A549 (cell line): ENCODE results near the gene MGAT3. TPM values are rescaled to one million over a fixed set of nuclear protein-coding genes. Genes with fewer than 3 reads are reported as not detected.

Experiments used
- ATAC-seq, 2 experiments: fragments of 200-7000 bp in 1 of 2; fragments of >200 bp in 1 of 2; cut with Nextera tagmentation in 1 of 2; cut with Tn5 transposase in 1 of 2; 3 replicates each; pipeline versions ENCODE4 v1.8.0 to v1.9.1; 2018 to 2020; ENCODE audit warnings: mild to moderate bottlenecking in 1 of 2, moderate library complexity in 1 of 2
- CTCF ChIA-PET: fragments of 300-600 bp; sonication (Branson Sonifier 250); formaldehyde crosslinking; extraction: SDS; loops from one replicate; lab custom pipeline; 2021; ENCODE audit warnings: antibody characterized with exemption, inconsistent platforms; lab: Yijun Ruan, JAX
- POLR2A ChIA-PET: fragments of 350-600 bp; formaldehyde crosslinking; extraction: SDS; loops from one replicate; lab custom pipeline; 2021; ENCODE audit warnings: antibody characterized with exemption, inconsistent platforms; lab: Yijun Ruan, JAX
- DNase-seq, 2 experiments: peaks; one replicate each; pipeline versions ENCODE4 v3.0.0 to v3.0.0-alpha.2; 2011 to 2016; ENCODE audit warnings: low read depth in 1 of 2, low spot score in 1 of 2
- FAIRE-seq: peaks from 2 replicates; lab custom pipeline; 2011; peaks lifted over from hg19 to GRCh38; lab: Jason Lieb, UNC
- H3K27ac ChIP-seq, 2 experiments: fragments of >200 bp; sonication (Bioruptor Twin); formaldehyde crosslinking; 3 replicates each; pipeline ENCODE4 v1.5.1; 2016 to 2017
- H3K4me1 ChIP-seq: fragments of >200 bp; sonication (Bioruptor Twin); formaldehyde crosslinking; 3 replicates; pipeline ENCODE4 v1.6.1; 2016
- H3K4me2 ChIP-seq: fragments of >200 bp; sonication (Bioruptor Twin); formaldehyde crosslinking; 3 replicates; pipeline ENCODE4 v1.6.1; 2016
- H3K4me3 ChIP-seq: fragments of >200 bp; sonication (Bioruptor Twin); formaldehyde crosslinking; 3 replicates; pipeline ENCODE4 v1.5.1; 2016
- H3K9me3 ChIP-seq: fragments of >200 bp; sonication (Bioruptor Twin); formaldehyde crosslinking; 3 replicates; pipeline ENCODE4 v1.6.1; 2016
- CEBPB ChIP-seq, 2 experiments: fragments of >200 bp in 1 of 2; sonication (Bioruptor Twin) in 1 of 2; formaldehyde crosslinking in 1 of 2; IDR thresholded peaks; 2 replicates each; pipeline ENCODE4 v1.6.1; 2012 to 2016
- EP300 ChIP-seq, 2 experiments: fragments of >200 bp; sonication (Bioruptor Twin); formaldehyde crosslinking; IDR thresholded peaks; 2 replicates in 1 of 2; 3 replicates in 1 of 2; pipeline ENCODE4 v1.6.1; 2016 to 2017
- FOXS1 ChIP-seq: fragments of 250-450 bp; sonication (Bioruptor Pico); IDR thresholded peaks from 2 replicates; pipeline ENCODE4 v1.5.0; 2020; ENCODE audit warnings: mild to moderate bottlenecking, moderate library complexity
- HEYL ChIP-seq: fragments of 250-450 bp; sonication (Bioruptor Pico); IDR thresholded peaks from 2 replicates; pipeline ENCODE4 v1.8.0; 2021; ENCODE audit warnings: mild to moderate bottlenecking, moderate library complexity
- HOXB5 ChIP-seq: fragments of 250-450 bp; sonication (Bioruptor Pico); IDR thresholded peaks from 2 replicates; pipeline ENCODE4 v1.5.0; 2020; ENCODE audit warnings: mild to moderate bottlenecking, moderate library complexity
- MAZ ChIP-seq: fragments of 150-350 bp; IDR thresholded peaks from 2 replicates; pipeline ENCODE4 v1.6.1; 2014; ENCODE audit warnings: antibody characterized with exemption, low read depth, low read length, borderline replicate concordance
- POLR2A ChIP-seq: IDR thresholded peaks from 2 replicates; pipeline ENCODE4 v1.6.1; 2012; ENCODE audit warnings: mild to moderate bottlenecking, low read length
- POLR2AphosphoS2 ChIP-seq: conservative IDR thresholded peaks from 2 replicates; pipeline ENCODE4 v1.6.1; 2012; ENCODE audit warnings: low read length, improper control_type of control experiment, inconsistent platforms
- RAD21 ChIP-seq, 2 experiments: fragments of >200 bp in 1 of 2; sonication (Bioruptor Twin) in 1 of 2; formaldehyde crosslinking in 1 of 2; IDR thresholded peaks in 1 of 2; conservative IDR thresholded peaks in 1 of 2; 2 replicates in 1 of 2; 3 replicates in 1 of 2; pipeline ENCODE4 v1.6.1; 2012 to 2018; ENCODE audit warnings: inconsistent platforms in 1 of 2
- RFX5 ChIP-seq: fragments of 450-650 bp; IDR thresholded peaks from 2 replicates; pipeline ENCODE4 v1.7.1; 2014; ENCODE audit warnings: antibody characterized with exemption, mild to moderate bottlenecking, moderate library complexity
- SMC3 ChIP-seq: fragments of >200 bp; sonication (Bioruptor Twin); formaldehyde crosslinking; IDR thresholded peaks from 3 replicates; pipeline ENCODE4 v1.6.1; 2018; ENCODE audit warnings: inconsistent platforms
- ZFP36 ChIP-seq: fragments of 450-650 bp; IDR thresholded peaks from 2 replicates; pipeline ENCODE4 v1.6.1; 2014; ENCODE audit warnings: borderline replicate concordance; ENCODE audit not compliant: partially characterized antibody
- ZSCAN20 ChIP-seq: fragments of 250-450 bp; sonication (Bioruptor Pico); IDR thresholded peaks from 2 replicates; pipeline ENCODE4 v1.8.0; 2022; ENCODE audit warnings: mild to moderate bottlenecking, moderate library complexity
- WGBS: methylation state at CpG from one replicate; pipeline ENCODE4 v1.1.6; 2017; ENCODE audit errors: missing lambda C conversion rate; 5-methylcytosine and 5-hydroxymethylcytosine counted together
- polyA plus RNA-seq, 4 experiments: library from polyadenylated mRNA; depleted of rRNA in 3 of 4; stranded (reverse); fragments of >200 nt; fragmentation: RNase III in 1 of 4; extraction: RNeasy Plus Mini Kit Qiagen cat#74134 plus additional on column Dnase treatment in 1 of 4; gene quantifications; 2 replicates in 3 of 4; 3 replicates in 1 of 4; pipeline ENCODE4 v1.2.3, GENCODE V29; 2011 to 2017
- TF ChIP-seq, protein P1 (sequence below): IDR thresholded peaks from 2 replicates; pipeline ENCODE4 v1.6.1; 2012
- TF ChIP-seq, protein P2 (sequence below): fragments of 250-450 bp; sonication (Bioruptor Pico); IDR thresholded peaks from 2 replicates; pipeline ENCODE4 v1.5.0; 2021; ENCODE audit warnings: mild to moderate bottlenecking, moderate library complexity, borderline replicate concordance
- TF ChIP-seq, protein P3 (sequence below): fragments of 250-450 bp; sonication (Bioruptor Pico); IDR thresholded peaks from 2 replicates; pipeline ENCODE4 v1.5.0; 2020; ENCODE audit warnings: low read depth, mild to moderate bottlenecking, moderate library complexity
- TF ChIP-seq, protein P4 (sequence below): fragments of >200 bp; sonication (Bioruptor Twin); formaldehyde crosslinking; IDR thresholded peaks from 3 replicates; pipeline ENCODE4 v1.5.1; 2016

MGAT3 gene
- polyA plus RNA-seq, 2 of the 4 experiments (the other 2 are of a cell fraction) = 0.62 to 0.84 TPM

DNA sequence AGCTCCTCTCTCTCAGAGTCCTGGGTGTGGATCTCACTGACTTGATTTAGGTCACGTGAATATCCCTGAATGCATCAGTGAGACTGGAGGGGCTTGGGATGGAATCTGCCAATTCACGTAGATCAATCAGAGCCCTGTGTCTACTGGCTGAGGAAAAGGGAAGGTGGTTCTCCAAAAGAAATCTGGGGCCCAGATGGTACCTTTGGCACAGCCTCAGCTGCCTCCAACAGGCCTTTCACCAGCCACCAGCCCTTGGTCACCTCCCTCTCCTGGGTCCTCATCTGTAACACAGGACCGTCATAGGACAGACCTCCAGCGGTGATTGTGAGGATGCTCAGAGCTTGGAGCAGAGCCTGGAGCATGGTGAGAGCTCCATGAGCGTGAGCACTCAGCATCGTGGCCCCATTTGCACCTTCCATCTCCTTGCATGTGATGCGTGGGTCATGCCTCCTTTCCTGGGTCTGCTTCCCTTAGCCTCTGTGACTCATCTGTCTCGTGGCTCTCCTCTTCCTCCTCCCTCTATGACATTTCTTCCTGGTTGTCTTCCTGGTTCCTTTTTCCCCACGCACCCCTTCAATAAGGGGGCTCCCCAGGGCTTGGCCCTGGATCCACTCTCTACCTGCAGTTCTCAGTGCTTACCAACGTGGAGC, 37.8 kb downstream of the MGAT3 start:
- Histone ChIP-seq H3K4me1 (no peaks in the 10 kb centered on the region), H3K27ac (no peak overlapping the region), H3K4me3 (no peak overlapping the region), H3K4me2 (no peak overlapping the region), H3K9me3 (no peaks in the 10 kb centered on the region)
- ChIA-PET POLR2A (interaction anchor here (1.4 kb wide), 1 partner anchor 25 kb away, joined by 7 read pairs; the partner anchor contains the start of gene ATF4), CTCF (interaction anchor here (1.1 to 6.7 kb wide), 16 partner anchors 7 to 538 kb away, joined by 3 to 80 read pairs (median 7); partner anchors contain the start of genes ATF4, MIEF1 and RPS19BP1)
- no peak for ATAC-seq
- WGBS = 68% methylated on average over 8 of the region's 10 CpGs
- DNase-seq = no peak
- no peak for FAIRE-seq
- TF ChIP-seq RFX5 (no peak), ZSCAN20 (no peak)

DNA sequence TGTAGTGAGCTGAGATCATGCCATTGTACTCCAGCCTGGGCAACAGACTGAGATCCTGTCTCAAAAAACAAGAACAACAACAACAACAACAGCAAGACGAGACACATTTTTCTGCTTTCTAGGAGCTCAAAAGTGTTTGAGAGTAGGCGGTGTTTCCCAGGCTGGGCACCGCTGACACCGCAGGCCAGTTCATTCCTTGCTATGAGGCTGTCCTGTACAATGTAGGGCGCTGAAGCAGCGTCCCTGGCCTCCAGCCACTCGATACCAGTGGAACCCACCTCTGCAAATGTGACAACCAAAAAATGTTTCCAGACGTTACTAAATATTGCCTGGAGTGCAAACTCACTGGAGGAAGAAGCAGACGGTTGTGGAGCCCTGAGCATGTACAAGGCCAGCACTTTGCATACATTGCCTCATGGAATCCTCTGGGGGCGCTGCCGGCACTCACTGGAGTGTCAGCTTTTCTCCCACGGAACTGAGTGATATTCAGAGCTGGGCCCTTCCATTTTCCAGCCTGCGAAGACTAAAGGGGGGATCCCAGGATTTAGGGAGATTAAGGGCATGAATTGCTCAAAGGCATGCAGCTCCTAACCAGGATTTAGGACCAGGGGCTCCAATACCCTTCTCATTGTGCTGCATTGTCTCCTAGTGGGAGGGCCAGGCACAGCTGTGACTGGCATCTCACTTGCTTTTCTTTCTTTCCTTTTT, 39.5 kb downstream of the MGAT3 start:
- CTCF ChIA-PET = interaction anchor here (0.6 to 4.4 kb wide), 18 partner anchors 9 to 544 kb away, joined by 3 to 35 read pairs (median 4); no protein-coding TSS in a partner anchor
- no peak overlapping the region for H3K4me2 ChIP-seq
- no peaks in the 10 kb centered on the region for H3K9me3 ChIP-seq
- TF ChIP-seq, protein P1, sequence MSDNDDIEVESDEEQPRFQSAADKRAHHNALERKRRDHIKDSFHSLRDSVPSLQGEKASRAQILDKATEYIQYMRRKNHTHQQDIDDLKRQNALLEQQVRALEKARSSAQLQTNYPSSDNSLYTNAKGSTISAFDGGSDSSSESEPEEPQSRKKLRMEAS = no peak
- TF ChIP-seq, protein P2, sequence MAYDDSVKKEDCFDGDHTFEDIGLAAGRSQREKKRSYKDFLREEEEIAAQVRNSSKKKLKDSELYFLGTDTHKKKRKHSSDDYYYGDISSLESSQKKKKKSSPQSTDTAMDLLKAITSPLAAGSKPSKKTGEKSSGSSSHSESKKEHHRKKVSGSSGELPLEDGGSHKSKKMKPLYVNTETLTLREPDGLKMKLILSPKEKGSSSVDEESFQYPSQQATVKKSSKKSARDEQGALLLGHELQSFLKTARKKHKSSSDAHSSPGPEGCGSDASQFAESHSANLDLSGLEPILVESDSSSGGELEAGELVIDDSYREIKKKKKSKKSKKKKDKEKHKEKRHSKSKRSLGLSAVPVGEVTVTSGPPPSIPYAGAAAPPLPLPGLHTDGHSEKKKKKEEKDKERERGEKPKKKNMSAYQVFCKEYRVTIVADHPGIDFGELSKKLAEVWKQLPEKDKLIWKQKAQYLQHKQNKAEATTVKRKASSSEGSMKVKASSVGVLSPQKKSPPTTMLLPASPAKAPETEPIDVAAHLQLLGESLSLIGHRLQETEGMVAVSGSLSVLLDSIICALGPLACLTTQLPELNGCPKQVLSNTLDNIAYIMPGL (CRISPR knock-in tag) = no peak
- TF ChIP-seq FOXS1 (no peak), SMC3 (no peak), HOXB5 (CRISPR knock-in tag) (no peak), MAZ (no peak), POLR2A (no peak), EP300 (IDR thresholded peaks at IDR 0.05) (no peak), CEBPB (IDR thresholded peaks at IDR 0.05) (no peak), POLR2AphosphoS2 (no peak), ZFP36 (no peak), HEYL (no peak), RAD21 (conservative IDR thresholded peaks at IDR 0.05 in 1 of 2, IDR thresholded peaks at IDR 0.05 in 1 of 2) (peak in 1 of 2 experiments; percentile 12; a peak in 1 of 5 replicates)
- TF ChIP-seq, protein P3, sequence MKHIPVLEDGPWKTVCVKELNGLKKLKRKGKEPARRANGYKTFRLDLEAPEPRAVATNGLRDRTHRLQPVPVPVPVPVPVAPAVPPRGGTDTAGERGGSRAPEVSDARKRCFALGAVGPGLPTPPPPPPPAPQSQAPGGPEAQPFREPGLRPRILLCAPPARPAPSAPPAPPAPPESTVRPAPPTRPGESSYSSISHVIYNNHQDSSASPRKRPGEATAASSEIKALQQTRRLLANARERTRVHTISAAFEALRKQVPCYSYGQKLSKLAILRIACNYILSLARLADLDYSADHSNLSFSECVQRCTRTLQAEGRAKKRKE (CRISPR knock-in tag) = no peak
- TF ChIP-seq, protein P4, sequence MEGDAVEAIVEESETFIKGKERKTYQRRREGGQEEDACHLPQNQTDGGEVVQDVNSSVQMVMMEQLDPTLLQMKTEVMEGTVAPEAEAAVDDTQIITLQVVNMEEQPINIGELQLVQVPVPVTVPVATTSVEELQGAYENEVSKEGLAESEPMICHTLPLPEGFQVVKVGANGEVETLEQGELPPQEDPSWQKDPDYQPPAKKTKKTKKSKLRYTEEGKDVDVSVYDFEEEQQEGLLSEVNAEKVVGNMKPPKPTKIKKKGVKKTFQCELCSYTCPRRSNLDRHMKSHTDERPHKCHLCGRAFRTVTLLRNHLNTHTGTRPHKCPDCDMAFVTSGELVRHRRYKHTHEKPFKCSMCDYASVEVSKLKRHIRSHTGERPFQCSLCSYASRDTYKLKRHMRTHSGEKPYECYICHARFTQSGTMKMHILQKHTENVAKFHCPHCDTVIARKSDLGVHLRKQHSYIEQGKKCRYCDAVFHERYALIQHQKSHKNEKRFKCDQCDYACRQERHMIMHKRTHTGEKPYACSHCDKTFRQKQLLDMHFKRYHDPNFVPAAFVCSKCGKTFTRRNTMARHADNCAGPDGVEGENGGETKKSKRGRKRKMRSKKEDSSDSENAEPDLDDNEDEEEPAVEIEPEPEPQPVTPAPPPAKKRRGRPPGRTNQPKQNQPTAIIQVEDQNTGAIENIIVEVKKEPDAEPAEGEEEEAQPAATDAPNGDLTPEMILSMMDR = peak; percentile 53
- TF ChIP-seq, all 56 proteins: peak for 2
- Histone ChIP-seq H3K27ac (no peak overlapping the region), H3K4me3 (no peak overlapping the region), H3K4me1 (peaks cover under 1% of the 10 kb centered on the region; the same call in 1 of the 3 replicates)
- peak; percentile 90 to 93 for ATAC-seq
- FAIRE-seq = no peak
- 54% methylated on average over 9 of the region's 13 CpGs for WGBS
- DNase-seq = peak; percentile 48 to 69
- POLR2A ChIA-PET = interaction anchor here (0.7 to 1.4 kb wide), 3 partner anchors 22 to 851 kb away, joined by 3 to 6 read pairs (median 3); partner anchors contain the start of gene ATF4
